Measurements from ENCODE around the gene KIF26B. TPM values are rescaled to one million over a fixed set of nuclear protein-coding genes. Genes with fewer than 3 reads are reported as not detected.
"Not testable (repeated sequence)": the region's sequence is repeated elsewhere in the genome, so short reads cannot be mapped to it uniquely, and the experiment has no call there.

The KIF26B gene
- polyA plus RNA-seq, 2 of the 4 experiments (the other 2 are of a cell fraction) = 0.01 to 0.04 TPM

GRCh38 chr1:245721488-245721887 is 566.7 kb downstream of the KIF26B start:
- Histone ChIP-seq H3K4me1 (no peaks in the 10 kb centered on the region), H3K27ac (no peak overlapping the region), H3K9me3 (no peaks in the 10 kb centered on the region), H3K4me3 (no peak overlapping the region), H3K4me2 (no peak overlapping the region)
- no peak for FAIRE-seq
- WGBS (ENCODE audit: missing lambda C conversion rate) = 29% methylated on average over 3 of the region's 4 CpGs
- POLR2A ChIA-PET = no interaction called here
- TF ChIP-seq TFCP2L1 (CRISPR knock-in tag; IDR thresholded peaks at IDR 0.05) (no peak), BHLHE40 (IDR thresholded peaks at IDR 0.05; ENCODE audit: low read depth, low read length) (no peak)
- ATAC-seq = no peak
- DNase-seq (ENCODE audit: low read depth in 1 of 2, low spot score in 1 of 2) = no peak
- CTCF ChIA-PET = no interaction called here

- H3K4me1 ChIP-seq; POLR2A ChIA-PET; ATAC-seq; H3K4me3 ChIP-seq; CTCF ChIA-PET; FAIRE-seq; H3K27ac ChIP-seq; H3K4me2 ChIP-seq; DNase-seq (ENCODE audit: low read depth in 1 of 2, low spot score in 1 of 2): not testable (repeated sequence)
- H3K9me3 ChIP-seq = peaks cover 14% of the 10 kb centered on the region; the same call in 1 of the 3 replicates
- WGBS (ENCODE audit: missing lambda C conversion rate) = 26% methylated on average over 3 of the region's 3 CpGs
Observed at GRCh38 chr1:245728035-245728434, 573.2 kb downstream of the KIF26B start.

- no peak for FAIRE-seq
- Histone ChIP-seq H3K4me1 (no peaks in the 10 kb centered on the region), H3K4me2 (no peak overlapping the region), H3K4me3 (no peak overlapping the region), H3K27ac (no peak overlapping the region), H3K9me3 (peaks cover 14% of the 10 kb centered on the region; the same call in 1 of the 3 replicates)
- no peak for ATAC-seq
- ChIA-PET POLR2A (no interaction called here), CTCF (no interaction called here)
- TF ChIP-seq PBX3 (IDR thresholded peaks at IDR 0.05) (no peak), EP300 (IDR thresholded peaks at IDR 0.05) (no peak), MAX (IDR thresholded peaks at IDR 0.05) (no peak), TP53 (CRISPR knock-in tag; IDR thresholded peaks at IDR 0.05) (no peak), HES2 (IDR thresholded peaks at IDR 0.05) (no peak), CTCF (IDR thresholded peaks at IDR 0.05) (no peak), FOSL2 (IDR thresholded peaks at IDR 0.05) (no peak), FOSL2 (CRISPR knock-in tag; IDR thresholded peaks at IDR 0.05) (no peak), POLR2A (IDR thresholded peaks at IDR 0.05; ENCODE audit: low read length) (no peak), PHF8 (IDR thresholded peaks at IDR 0.05; ENCODE audit: borderline replicate concordance, low read depth) (no peak)
- WGBS (ENCODE audit: missing lambda C conversion rate) = 2% methylated on average over 2 of the region's 2 CpGs
- DNase-seq (ENCODE audit: low read depth in 1 of 2, low spot score in 1 of 2) = no peak
Observed at GRCh38 chr1:245730801-245731200, 576.0 kb downstream of the KIF26B start.

GRCh38 chr1:245740336-245740735 is 585.6 kb downstream of the KIF26B start:
- H3K27ac ChIP-seq; DNase-seq (ENCODE audit: low read depth in 1 of 2, low spot score in 1 of 2); H3K9me3 ChIP-seq; POLR2A ChIA-PET; FAIRE-seq; CTCF ChIA-PET; ATAC-seq; H3K4me1 ChIP-seq; H3K4me3 ChIP-seq; H3K4me2 ChIP-seq: not testable (repeated sequence)
- WGBS (ENCODE audit: missing lambda C conversion rate) = 95% methylated on average over 1 of the region's 1 CpG

GRCh38 chr1:245742896-245743295 is 588.1 kb downstream of the KIF26B start:
- no peak overlapping the region for H3K27ac ChIP-seq
- ATAC-seq = no peak
- no peak for FAIRE-seq

More at GRCh38 chr1:245742896-245743295, 588.1 kb downstream of the KIF26B start:
- ChIA-PET CTCF (no interaction called here), POLR2A (no interaction called here)
- Histone ChIP-seq H3K9me3 (no peaks in the 10 kb centered on the region), H3K4me1 (no peaks in the 10 kb centered on the region), H3K4me2 (no peak overlapping the region), H3K4me3 (no peak overlapping the region)
- no peak for DNase-seq (ENCODE audit: low read depth in 1 of 2, low spot score in 1 of 2)
- TF ChIP-seq BHLHE40 (IDR thresholded peaks at IDR 0.05; ENCODE audit: low read depth, low read length) (no peak), BCL3 (IDR thresholded peaks at IDR 0.05) (no peak), ATOH8 (CRISPR knock-in tag; IDR thresholded peaks at IDR 0.05; ENCODE audit: low read depth) (no peak), USF2 (IDR thresholded peaks at IDR 0.05) (no peak), EHF (CRISPR knock-in tag; IDR thresholded peaks at IDR 0.05) (no peak), ZNF302 (CRISPR knock-in tag; IDR thresholded peaks at IDR 0.05) (no peak), CHD2 (IDR thresholded peaks at IDR 0.05; ENCODE audit: low read length, partially characterized antibody) (no peak), CTCF (IDR thresholded peaks at IDR 0.05) (no peak)
- WGBS (ENCODE audit: missing lambda C conversion rate) = 75% methylated on average over 6 of the region's 9 CpGs

Measured in A549 (cell line).